GM19240 (cell line): ENCODE results near the gene VPS52.

Experiments
- DNase-seq: peaks from one replicate; pipeline ENCODE4 v3.0.0; 2011; ENCODE audit warnings: low spot score; ENCODE audit not compliant: insufficient read length

Gene VPS52

DNA sequence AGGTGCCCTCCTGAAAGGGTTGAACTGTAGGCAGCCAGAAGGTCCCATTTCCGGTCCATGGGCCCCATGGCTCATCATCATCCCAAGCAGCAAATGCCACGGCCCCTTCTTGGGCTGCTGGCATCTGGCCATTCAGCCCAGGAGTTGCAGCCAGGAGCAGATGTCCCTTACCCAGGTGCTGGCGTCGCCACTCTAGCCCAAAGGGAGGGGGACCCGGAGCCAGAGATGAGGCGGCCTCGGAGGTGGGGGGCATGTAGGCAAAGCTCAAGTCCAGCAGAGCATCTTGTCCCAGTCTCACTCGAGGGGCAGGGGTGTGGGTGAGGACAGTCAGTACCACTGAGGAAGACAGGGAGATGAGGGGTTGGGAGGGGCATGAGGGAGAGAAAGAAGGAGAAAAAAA is 33.4 kb upstream of the VPS52 start:
- no peak for DNase-seq

GRCh38 chr6:33304216-33304615 is 32.5 kb upstream of the VPS52 start:
- no peak for DNase-seq

GRCh38 chr6:33301877-33302276 is 30.2 kb upstream of the VPS52 start:
- DNase-seq: no peak

DNA sequence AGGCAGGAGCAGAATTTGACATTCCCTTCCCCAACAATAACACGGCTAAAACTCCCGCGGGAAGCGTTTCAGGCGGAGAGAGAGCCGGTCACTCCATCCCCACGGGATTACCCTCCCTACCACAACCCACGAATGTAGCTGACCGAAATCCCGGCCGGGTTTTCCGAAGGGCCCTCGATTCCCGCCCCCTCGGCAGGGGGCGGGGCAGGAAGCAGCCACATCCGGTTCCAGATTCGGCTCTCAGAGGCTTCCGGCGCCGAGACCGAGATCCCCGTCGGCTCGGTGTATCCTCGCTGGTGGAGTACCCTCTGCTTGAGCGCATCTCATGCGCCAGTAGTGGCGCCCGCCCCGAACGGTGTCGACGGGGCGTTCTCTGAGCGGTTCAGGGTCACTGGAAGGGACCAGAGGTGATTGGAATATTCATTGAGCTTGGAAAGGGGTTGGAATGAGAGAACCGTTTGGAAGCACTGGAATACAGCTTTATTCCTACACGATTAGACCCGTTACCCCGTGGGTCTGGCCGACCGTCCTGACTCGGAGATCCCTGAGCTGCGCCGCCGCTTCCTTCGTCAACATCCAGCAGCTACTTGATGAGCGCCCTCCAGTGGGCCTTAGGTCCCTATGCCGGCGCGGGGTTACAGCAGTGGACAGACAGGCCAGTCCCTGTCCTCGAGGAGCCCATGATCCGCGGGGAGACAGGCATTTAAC is 27.7 kb upstream of the VPS52 start:
- DNase-seq: no peak

DNA sequence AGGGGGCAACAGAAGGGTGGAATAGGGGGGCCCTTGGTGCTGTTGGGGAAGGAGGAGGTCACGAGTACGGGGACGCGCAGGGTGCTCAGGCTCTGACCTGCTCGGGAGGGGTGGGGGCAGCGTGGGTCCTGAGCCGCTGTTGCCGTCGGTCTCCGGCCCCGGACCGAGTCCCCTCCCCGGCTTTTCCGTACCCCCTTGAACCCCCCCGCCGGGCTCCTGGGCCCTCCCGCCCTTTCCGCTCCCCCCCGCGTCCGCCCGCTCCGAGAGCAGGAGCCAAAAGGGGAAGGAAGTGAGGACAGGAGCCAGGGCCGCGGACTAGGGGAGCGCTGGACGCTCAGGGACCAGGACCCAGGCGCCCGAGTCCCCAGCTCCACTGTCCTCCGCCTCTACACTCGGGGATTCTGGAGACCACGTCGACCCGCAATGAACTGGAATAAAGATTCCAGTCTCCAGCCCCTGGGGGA is 27.1 kb upstream of the VPS52 start, which contains the start of gene RGL2:
TSS of gene RGL2 (minus strand) at position 170 of the 464 bp plus-strand sequence. CDS start 332 bp downstream, outside the sequence.
- DNase-seq: no peak

- no peak for DNase-seq
Observed at GRCh38 chr6:33297956-33298772, 26.5 kb upstream of the VPS52 start.

DNA sequence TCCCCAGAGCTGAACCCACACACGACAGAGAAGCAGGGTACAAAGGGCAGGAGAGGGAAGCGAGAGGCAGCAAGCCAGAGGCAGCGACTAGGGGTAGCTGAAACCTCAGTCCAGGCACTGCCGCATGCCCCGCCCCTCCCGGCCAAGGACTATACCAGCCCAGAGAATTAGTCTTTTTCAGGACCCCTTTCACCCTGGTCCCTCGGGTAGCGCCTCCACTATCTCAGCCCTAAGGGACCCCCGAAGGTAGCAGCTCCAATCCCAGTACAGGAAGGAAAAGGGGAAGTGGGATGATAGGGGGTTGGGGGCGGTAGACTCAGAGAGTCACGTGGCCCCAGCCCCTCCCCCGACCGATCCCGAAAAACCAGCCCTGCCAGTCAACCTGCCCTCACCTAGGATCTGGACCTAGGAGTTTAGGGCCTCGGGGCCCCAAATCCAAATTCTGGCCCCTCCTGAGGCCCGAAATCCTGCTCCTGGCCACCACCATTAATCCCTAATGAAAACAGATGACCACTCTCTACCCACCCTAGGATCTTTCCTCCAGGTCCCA is 25.8 kb upstream of the VPS52 start:
- no peak for DNase-seq

GRCh38 chr6:33296797-33297405 is 25.2 kb upstream of the VPS52 start:
- no peak for DNase-seq

DNA sequence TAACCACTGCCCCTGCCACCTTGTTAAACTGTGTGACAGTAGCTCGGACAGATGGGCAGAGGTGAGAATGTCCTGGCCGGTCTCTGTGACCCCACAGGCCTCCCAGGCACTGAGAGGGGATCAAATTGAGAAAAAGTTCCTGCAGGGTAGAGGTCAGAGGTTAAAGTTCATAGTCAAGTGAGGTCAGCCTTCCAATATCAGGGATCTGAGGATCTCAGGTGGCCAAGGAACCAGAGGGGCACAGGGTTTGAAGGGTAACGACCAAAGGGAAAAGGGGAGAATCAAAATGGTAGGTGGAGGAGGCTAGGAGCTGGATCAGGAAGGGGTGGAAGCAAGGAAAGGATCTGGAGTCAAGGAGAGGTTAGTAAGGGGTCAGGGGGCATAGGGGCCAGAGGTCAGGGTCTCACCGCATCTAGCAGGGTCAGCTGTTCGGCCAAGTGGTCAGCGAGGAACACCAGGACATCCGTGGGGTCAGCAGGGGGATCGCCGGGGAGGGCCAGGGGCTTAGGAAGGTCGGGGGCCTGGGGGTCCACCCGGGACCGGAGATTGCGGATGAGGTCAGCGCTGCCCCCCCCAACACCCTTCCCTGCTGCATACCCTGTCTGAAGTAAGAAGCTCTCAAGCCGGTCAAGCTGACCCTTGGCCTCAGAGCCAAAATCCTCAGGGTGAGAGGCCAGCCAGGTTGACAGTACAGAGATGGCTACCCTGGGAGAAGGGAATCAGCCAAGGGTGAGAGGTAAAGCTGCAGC is 24.1 kb upstream of the VPS52 start:
- DNase-seq: no peak

DNA sequence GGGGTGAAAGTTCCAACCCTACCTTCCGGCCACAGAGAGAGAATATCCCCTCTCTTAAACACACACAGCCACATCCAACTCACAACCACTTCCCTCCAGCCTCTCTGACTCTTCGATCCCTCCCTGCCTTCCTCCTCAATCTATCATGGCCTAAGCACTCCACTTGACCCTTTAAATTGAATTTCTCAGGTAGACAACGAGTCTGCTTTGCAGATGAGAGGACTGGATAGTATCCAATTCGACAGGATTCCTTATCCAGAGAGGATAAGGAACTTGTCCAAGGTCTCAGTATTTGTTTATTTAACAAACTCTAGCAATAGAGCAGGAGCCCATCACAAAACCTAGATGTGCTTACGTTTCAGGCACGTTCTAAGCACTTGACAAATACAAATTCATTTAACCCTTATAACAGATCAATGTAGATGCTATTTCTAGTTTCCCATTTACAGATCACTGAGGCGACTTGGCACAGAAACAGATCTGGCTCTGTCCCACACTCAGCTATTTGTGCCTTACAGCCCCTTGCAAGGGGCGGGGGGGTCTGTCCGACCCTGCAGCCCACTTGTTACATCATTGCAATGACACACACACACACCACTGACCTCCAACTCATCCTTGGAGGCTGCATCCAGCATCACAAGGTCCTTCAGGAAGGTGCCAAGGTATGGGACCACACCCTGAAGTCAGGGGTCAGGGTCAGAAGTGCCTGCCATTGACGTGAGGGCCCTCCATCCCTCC is 22.6 kb upstream of the VPS52 start:
- DNase-seq: no peak

DNA sequence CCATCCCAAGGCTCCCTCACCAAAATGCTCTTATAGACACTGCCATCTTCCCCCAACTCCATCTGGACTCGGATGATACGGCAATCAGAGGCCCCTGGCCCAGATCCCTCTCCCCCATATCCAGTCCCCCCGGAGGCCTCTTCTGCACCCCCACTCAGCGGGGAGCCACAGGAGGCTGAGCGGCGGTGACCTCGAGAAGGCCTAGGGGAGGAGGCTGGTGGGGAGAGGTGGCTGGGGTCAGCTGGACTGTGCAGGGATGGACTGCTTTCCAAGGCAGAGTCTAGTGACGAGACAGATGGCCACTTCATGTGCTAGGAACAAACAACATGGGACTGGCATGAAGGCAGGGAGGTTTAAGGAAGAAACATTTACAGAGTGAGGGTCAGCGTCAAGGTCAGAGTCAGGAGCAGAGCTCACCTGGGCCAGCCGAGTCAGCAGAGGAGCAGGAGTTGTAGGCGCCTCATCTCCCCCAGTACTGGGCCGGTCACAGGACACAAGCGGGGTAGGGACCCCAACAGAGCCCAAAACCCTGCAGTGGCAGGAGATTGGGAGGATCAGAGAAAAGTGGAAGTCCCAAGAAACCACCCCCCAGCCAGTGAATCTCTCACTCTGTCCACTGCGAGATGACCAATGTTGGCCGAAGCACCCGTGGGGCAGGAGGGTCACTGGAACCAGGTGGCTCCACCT is 21.5 kb upstream of the VPS52 start:
- DNase-seq: no peak

DNA sequence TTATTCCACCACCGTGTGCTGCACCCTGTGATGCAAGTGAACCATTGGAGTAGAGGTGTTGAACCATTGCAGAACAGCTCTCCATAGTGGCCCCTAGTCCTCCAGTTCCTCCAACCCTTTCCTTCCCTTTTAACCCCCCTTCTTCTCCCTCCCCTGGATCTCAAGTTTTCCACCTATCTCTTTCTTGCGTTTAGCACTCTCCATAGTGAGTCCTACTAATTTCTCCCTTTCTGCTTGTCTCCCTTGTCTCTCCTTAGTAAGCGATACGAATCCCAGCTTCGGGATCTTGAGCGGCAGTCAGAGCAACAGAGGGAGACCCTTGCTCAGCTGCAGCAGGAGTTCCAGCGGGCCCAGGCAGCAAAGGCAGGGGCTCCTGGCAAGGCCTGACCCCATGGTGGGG is 18.8 kb upstream of the VPS52 start:
- DNase-seq: no peak

GRCh38 chr6:33289784-33290315 is 18.2 kb upstream of the VPS52 start:
- DNase-seq: no peak

- peak; percentile 85 for DNase-seq
Observed at GRCh38 chr6:33288921-33289783, 17.5 kb upstream of the VPS52 start, which contains the start of the genes PFDN6 and WDR46. TSS of gene PFDN6 (plus strand) at chr6:33289601. CDS start at chr6:33289857, 256 bp downstream. TSS of gene WDR46 (minus strand) at chr6:33289239. CDS start at chr6:33289170, 69 bp downstream.

DNA sequence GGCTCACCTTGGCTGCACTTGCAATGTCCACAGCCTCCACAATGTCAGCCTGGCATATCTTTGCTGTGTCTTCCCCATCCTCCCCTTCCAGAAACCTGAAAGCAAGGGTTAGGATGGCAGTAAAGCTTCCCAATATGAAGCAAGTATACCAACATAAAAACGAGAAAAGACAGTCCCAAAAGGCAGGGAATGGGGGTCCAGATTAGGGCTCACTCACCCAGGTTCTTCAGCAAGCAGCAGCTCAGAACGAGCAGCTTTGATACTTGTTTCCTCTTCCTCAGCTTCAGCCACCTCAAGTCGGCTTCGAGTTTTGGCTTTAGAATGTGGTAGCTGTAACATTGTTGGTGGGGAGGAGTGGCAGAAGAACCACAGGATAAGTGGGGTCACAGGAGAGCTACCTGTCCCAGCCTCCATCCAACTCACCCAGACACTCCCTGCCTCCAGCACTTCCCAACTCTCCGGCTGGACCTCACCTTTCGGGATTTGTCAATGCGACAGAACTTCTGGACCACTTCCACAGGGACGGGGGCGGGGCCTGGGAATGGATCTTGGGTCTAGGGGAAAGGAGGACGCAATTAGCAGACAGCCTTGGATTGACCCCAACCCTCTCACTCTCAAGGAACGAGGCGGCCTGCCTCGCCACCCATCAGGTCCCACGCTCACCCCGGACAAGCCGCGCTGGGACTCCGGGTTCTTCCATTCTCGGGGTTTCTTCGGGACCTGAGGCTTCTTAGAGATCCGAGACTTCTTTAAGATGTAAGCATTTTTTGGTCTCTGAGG is 16.7 kb upstream of the VPS52 start:
- DNase-seq: no peak

GRCh38 chr6:33286946-33287914 is 15.6 kb upstream of the VPS52 start:
- no peak for DNase-seq
